Activated effector memory CD4-positive, alpha-beta T cell treated with Interleukin-2 at 50 U/mL for 16 hours (primary cell): Measurements from ENCODE around the gene ILRUN.
"Not testable (repeated sequence)": the region's sequence is repeated elsewhere in the genome, so short reads cannot be mapped to it uniquely, and the experiment has no call there.

Experiments used
- DNase-seq: peaks from one replicate; pipeline ENCODE4 v3.0.0-alpha.2; 2020

ILRUN gene

DNA sequence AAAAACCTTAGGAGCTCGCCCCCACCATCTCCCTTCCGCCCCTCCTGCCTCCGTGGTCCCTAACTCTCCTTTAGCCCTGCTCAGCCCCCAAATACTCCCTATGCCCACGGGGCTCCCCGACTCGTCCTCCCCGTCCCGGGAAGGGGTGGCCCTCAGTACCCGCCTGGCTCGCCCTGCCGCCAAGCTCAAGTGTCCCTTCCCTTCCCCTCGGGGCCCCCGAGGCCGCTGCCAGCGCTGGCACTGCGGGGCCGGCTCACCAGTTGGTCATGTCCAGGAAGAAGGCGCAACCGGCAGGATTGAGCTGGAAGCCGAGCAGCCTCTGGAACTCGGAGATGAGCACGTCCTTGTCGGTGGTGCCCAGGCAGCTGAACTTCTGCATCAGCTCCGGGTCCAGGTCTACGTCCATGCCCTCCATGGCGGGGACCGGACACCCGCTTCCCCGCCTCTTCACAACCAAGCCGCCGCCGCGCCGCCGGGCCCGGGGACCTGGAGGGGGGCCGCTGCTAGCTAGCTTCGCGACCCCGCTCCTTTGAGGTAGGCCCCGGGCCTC is 303 bp downstream of the ILRUN start:
- no peak for DNase-seq

DNA sequence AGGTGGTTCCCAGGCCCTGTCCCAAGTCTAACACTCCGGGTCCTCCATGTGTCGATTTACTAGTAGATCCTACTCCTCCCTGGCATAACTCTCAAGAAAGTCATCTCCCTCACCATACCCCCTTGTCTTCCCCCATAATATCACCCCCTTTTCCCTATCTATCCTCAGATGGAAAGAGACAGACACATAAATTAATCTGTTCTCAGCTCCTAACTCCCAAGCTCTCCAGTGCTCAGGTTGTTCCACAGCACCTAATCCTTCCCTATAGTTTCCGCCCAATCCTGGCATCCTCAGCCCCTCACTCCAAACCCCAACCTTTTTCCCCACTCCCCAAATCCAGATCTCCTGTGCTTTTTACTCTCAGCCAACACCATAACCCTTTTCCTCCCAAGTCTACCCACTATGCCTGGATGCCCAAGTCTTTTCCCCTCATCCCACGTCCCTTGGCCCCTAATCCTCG is 808 bp downstream of the ILRUN start:
- no peak for DNase-seq

DNA sequence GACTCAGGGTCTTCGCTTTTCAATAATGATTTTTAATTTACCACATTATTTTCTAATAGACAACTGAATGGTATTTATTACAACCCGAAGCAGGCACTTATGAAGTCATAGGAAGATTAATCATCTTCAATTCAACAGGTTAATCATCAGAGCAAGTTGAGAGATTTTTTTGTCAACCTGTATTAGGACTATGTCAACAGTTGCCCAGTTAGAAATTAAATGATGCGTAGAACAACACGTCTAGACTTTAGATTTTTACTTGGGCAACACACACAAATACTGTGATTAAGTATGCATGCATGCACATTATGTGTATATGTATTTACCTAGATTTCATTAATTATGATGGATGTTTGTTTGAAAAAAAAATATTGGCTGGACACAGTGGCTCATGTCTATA is 4.3 kb downstream of the ILRUN start:
- no peak for DNase-seq

DNA sequence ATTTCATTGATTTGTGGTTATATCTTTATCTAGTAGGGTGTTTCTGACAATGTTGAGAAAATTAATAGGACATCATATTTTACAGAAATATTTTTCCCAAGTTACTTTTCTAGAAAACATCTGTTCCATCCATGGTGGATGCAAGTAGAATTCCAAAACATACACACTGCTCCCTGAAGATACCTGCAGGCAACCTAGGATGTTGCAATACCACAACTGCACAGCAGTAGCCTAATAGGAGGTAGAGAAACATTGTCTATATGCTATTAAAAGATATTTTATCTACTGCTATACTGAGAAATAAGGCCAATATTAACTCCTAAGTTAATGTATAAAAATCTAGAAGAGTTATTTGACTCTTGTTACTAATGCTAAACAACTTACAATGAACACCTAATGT is 6.8 kb downstream of the ILRUN start:
- DNase-seq: no peak

DNA sequence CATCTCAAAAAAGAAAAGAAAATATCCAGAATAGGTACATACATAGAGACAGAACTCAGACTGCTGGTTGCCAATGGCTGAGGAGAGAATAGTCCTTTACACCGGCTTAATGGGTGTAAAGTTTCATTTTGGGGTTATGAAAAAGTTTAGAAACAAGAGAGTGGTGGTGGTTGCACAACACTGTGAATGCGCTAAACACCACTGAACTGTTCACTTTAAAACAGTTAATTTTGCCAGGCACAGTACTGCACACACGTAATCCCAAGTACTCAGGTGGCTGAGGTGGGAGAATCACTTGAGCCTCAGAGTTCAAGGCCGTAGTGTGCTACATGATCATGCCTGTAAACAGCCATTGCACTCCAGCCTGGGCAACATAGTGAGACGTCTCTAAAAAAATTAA is 7.6 kb downstream of the ILRUN start:
- DNase-seq: no peak

DNA sequence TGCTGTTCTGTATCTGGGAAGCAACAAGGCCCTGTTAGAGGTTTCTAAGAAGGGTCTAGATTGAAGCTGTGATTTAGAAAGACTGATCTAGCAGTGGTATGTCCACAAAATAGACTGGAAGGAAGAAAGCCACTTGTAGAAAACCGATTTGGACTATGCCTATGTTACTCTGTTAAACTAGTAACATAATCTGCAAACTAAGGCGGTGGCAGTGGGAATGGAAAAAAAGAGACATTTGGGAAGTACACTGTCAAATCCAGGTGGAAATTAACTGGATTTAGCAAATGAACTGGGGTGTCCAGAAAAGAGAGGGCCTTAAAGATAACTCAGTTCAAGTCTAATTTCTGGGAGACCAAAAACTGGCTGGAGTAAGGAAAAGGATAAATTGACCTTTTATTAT is 11.6 kb downstream of the ILRUN start:
- DNase-seq: no peak

DNA sequence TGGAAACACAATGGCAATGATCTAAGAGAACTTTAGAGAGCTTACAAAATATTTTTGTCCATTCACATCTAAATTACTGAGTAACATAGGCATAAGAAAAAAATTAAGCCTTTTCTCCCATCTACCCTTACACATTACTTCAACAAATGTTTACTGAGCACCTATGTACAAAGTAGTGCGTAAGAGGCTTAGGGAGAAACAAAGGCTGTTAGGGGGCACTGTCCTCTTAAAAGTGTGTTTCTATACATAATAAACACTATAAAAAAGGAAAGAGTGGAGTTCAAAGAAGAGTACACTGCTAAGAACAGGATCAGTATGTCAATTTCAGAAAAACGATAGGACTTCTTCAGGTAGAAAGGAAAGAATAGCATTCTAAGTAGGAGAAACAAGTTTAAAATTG is 12.2 kb downstream of the ILRUN start:
- no peak for DNase-seq

DNA sequence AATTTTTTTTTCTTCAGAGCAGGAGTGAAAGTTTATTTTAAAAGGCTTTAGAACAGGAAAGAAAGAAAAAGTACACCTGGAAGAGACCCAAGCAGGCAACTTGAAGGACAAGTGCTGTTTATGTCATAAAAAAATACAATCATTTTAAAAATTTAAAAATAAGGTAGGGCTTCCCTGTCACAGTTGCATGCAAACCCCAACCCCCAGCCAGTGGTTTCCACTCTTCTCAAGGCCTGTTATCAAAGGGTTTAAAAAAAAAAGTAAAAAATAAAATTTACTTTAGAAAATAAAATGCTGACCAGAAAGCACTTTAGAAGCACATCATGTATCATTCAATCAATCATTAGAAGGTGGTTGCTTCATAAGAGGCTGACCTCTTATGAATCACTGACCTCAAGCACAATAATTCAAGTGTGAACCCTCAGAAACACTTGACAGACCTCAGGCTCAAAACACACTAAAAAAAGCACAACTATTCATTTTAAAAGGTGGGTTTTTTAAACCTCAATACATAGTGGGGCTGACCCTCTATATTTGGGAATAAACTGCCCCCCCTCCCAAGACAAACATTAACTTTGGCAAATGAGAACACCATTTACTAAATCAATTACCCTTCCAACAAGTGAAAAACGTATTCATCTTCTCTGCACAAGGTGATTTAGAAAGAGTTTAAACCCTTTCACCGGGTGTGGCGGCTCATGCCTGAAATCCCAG is 15.6 kb downstream of the ILRUN start:
- DNase-seq: no peak

DNA sequence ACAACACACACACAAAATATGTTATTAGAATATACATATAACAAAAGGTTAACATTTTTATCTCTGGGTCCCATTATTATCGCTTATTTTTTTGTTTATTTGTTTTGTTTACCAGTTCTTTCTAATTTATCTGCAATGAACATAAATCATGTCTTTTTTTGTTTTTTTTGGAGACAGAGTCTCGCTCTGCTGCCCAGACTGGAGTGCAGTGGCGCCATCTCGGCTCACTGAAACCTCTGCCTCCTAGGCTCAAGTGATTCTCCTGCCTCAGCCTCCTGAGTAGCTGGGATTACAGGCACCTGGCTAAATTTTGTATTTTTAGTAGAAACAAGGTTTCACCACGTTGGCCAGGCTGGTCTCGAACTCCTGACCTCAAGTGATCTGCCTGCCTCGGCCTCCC is 16.3 kb downstream of the ILRUN start:
- not testable (repeated sequence) for DNase-seq

DNA sequence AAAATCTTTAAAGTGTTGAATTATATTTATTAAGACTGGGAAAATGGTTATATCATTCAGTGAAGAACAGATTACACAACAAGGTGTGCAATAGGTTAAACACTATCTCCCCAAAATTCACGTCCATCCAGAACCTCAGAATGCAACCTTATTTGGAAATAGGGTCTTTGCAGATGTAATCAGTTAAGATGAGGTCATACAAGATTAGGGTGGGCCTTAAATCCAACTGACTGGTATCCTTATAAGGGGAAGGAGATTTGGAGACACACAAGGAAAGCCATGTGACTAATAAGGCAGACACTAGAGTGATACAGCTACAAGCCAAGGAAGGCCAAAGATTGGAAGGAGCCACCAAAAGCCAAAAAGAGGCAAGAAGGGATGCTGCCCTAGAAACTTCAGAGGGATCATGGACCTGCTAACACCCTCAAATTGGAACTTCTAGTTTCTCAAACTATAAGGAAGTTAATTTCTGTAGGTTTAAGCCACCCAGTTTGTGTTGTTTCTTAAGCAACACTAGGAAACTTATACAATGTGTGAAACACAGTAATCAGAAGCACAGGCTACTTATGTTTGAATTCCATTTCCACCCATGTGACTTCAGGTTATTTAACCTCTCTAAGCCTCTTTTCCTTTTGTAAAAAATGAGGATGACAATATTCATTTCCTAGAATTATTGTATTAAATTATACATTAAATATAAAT is 16.9 kb downstream of the ILRUN start:
- no peak for DNase-seq

DNA sequence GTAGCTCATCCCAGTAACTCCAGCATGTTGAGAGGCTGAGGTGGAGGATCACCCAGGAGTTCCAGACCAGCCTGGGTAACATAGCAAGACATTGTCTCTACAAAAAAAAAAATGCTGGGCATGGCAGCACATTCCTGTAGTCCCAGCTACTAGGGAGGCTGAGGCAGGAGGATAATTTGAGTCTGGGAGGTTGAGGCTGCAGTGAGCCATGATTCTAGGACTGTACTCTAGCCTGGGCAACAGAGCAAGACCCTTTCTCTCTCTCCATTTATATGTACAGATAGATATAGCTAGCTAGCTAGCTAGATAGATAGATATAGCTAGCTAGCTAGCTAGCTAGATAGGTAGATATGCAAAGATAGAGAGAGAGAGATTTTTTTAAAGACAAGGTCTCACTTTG is 20.4 kb downstream of the ILRUN start:
- DNase-seq: no peak

DNA sequence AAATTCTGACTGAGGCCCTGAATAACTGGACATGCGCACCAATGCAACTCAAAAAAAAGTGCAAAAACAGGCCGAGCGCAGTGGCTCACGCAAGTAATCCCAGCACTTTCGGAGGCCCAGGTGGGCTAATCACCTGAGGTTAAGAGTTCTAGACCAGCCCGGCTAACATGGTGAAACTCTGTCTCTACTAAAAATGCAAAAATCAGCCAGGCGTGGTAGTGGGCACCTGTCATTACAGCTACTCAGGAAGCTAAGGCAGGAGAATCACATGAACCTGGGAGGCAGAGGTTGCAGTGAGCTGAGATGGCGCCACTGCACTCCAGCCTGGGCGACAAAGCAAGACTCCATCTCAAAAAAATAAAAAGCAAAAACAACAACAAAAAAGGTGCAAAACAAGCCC is 21.6 kb downstream of the ILRUN start:
- DNase-seq: not testable (repeated sequence)

DNA sequence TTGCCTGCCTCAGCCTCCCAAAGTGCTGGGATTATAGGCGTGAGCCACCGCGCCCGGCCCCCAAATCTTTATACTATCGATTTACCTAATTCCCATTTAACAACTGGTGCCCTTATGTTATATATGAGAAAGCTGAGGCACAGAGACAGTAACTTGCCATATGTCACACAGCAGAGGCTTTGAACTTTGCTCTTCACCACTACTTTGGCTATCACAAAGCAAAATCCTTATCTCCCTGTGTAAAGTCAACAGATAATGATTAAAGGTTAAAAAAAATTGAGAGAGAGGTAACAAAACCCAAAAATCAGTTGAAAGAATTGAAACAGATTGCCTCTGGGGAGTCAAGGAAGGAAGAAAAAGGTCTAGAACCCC is 22.3 kb downstream of the ILRUN start:
- no peak for DNase-seq

DNA sequence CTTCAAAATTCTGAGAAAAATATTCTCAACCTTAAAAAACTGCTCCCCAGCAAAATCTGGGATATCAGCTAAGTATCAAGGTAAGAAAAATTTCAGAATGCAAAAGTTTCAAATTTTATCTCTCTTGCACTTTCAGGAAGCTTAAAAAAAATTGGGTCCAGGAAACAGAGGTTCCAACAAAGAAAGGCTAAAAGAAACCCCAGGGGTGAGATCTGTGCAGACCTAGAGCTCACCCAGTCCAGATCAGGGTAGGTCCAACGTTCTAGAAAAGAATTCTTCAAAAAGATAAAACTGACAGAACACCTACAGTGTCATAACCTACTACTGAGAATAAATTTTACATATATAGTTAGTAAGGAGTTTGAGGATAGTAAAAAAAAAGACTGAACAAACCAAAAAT is 23.5 kb downstream of the ILRUN start:
- no peak for DNase-seq

DNA sequence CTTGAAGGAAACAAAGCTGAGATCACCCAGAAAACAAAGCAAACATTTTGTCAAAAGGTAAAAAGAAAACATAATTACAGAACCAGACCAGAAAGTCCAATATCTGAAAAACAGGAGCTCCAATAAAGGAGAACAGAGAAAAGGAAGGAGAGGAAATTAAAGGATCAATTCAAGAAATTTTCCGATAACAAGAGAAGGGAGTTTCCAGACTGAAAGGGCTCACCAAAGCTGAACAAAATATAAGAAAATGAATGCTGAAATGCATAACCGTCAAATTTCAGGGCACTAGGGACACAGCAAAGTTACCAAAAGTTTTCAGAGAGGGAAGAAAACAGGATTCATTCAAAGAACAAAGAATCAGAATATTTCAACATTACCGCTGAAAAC is 23.9 kb downstream of the ILRUN start:
- DNase-seq: no peak

DNA sequence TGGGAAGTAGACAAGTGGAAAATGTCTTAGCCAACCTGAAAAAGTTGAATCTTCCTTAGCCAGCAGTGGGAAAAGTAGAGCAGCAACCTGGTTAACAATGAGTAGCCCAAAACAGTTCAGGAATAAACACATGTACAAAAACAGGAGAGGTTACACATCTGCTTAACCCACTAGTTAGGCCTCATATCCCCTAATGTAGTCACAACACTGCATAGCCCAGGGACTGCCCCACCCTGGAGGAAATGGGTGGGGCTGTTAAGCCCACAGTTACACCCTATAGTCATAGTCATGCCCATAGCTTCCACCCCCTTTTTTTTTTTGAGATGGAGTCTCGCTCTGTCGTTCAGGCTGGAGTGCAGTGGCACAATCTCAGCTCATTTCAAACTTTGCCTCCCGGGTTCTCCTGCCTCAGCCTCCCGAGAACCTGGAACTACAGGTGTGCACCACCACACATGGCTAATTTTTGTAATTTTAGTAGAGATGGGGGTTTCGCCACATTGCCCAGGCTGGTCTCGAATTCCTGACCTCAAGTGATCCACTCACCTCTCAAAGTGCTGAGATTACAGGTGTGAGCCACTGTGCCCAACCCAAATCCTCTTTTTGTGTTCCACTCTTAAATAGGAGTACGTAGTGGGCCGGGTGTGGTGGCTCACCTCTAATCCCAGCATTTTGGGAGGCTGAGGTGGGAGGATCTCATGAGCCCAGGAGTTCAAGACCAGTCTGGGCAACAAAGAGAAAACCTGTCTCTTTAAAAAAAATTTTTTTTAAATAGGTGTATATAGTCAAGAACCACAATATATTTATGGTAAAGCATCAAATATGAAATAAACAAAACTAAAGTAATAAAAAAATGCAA is 24.5 kb downstream of the ILRUN start:
- peak; percentile 73 for DNase-seq

DNA sequence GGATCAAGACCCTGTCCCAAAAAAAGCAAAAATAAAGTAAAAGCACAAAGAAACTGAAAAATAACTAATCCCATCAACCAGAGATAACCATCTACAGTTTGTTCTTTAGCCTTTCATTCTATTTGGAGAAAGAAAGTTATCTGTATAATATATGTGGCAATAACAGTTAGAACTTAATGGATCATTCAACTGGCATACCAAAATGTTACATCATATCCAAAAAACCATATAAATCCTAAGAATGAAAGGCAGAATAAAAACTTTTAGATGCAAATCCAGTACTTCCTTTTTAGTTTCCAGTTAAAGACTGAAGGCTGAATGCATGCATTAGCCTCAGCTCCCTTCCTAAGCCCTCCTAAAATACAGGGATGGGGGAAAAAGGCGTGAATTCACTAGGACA is 25.2 kb downstream of the ILRUN start:
- no peak for DNase-seq

DNA sequence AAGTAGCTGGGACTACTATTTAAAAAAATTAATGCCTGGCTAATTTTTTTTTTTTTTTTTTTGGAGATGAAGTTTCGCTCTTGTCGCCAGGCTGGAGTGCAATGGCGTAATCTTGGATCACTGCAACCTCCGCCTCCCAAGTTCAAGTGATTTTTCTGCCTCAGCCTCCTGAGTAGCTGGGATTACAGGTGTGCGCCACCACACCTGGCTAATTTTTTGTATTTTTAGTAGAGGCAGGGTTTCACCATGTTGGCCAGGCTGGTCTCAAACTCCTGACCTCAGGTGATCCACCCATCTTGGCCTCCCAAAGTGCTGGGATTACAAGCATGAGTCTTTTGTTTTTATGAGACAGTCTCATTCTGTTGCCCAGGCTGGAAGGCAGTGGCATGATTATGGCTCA is 27.8 kb downstream of the ILRUN start:
- not testable (repeated sequence) for DNase-seq

DNA sequence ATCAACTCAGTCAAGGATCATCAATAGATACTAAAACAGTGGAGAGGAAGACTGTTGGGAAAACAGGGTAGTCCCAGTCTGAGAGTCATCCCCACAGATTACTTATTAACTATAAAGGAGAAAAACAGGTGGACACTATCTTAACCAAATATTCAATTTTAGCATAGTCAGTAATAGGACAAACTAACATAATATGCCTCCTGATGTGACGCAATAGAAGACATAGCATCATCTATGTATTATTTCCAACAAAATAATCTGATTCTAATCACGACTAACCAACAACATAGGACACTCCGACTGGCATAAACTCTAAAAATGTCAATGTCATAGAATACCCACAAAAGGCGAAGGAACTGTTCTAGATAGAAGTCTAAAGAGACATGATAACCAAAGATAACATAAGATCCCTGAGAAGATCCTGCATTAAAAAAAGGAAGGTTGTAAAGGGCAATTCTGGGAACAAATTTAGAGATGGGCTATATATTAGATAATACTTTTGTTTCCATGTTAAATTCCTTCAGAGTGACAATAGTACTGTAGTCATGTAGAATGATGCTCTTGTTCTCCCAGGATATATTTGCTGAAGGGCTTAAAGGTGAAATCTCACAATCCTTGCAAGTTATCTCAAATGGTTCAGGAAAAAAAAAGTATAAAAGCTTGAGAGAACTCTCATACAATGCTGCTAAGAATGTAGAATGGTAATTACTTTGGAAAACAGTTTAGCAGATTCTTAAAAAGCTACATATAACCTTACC is 28.9 kb downstream of the ILRUN start:
- no peak for DNase-seq

DNA sequence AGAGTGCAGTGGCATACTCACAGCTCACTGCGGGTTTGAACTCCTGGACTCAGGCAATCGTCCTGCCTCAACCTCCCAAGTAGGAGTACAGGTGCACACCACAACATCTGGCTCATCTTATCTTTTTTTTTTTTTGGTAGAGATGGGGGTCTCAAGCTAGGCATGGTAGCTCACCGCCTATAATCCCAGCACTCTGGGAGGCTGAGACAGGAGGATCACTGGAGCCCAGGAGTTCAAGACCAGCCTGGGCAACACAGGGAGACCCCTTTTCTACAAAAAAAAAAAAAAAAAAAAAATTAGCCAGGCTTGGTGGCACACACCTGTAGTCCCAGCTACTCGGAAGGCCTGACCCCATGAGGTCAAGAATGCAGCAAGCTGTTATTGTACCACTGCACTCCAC is 31.5 kb downstream of the ILRUN start:
- no peak for DNase-seq

DNA sequence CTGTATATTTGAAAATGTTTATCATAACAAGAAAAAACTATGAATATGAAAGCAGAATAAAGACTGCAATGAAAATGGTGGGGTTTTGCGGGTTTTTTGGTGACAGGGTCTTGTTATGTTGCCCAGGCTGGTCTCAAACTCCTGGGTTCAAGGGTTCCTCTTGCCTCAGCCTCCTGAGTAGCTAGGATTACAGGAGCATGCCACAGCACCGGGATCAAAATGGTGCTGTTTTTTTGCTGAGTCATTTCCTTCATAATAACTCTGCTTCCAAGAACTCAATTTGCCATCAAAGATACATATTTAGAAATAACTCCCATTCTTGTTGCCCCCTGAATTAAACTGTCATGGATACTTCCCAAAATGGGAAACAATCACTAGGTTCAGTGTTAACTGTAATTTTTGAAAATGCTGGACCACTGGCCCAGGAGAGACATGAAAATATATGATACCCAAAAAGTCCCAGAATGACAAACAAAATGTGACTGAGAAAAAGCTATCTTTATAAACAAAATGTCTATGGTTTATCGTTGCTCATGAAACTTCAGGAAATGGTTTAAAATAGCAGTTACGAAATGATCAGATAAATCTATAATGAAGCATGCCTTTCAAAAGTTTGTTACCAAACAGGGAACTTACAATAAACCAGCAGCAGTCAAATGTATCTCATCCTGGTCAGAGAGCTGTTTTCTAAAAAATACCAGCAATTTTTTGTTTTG is 32.2 kb downstream of the ILRUN start:
- no peak for DNase-seq

DNA sequence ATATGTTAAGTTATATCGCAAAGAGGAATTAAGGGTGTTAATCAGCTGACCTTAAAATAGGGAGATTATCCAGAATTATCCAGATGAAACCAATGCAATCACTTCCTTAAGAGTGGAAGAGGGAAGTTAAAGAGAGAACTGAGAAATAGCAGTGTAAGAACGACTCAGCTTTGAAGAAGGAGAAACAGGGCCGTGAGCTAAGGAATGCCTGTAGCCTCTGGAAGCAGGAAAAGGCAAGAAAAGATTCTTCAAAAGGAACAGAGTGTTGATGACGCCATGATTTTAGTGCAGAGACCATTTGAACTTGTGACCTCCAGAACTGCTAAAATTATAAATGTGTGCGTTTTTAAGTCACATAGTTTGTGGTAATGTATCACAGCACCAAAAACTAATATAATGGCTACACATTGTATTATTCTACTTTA is 32.7 kb downstream of the ILRUN start:
- no peak for DNase-seq
